ENCODE measurements around the gene IQCC.

The IQCC gene

DNA sequence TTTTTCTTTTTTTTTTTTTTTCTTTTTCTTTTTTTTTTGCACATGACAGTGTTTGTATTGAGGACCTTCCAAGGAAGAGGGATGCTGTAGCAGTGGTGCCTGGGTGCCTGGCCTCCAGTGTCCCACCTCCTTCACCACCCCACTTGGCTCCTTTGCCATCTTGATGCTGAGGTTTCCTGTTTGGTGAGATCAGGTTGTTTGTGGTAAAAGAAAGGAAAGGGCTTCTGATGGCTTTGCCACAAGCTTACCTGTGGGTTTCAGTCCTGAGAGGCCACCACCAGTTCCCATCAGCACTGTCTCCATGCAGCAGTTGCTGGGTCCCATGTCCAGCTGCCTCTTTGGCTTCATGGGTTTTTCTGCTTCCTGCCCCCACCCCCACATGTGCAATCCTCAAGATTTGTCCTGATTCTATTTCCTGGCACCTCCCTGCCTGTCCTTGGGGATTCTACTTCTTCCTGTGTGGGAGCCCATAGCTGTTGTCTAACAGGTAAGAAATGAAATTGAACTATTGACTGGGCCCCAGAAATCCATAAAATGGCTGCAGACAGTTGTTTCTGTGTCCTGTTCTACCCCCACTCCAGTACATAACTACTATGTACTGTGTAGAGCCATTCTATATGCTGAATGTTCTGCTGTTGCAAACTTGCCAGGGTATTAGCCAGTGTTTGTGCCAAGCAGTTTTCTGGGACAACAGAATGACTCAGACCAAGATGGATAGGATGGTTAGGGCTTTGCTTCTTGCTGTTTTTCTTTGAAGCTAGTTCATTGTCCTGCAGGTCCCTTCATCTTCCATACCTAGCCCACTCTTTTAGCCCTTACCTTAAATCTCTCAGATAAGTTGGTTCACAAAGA is 9.3 kb upstream of the IQCC start:
- DNase-seq (ENCODE audit: low spot score) = no peak

DNA sequence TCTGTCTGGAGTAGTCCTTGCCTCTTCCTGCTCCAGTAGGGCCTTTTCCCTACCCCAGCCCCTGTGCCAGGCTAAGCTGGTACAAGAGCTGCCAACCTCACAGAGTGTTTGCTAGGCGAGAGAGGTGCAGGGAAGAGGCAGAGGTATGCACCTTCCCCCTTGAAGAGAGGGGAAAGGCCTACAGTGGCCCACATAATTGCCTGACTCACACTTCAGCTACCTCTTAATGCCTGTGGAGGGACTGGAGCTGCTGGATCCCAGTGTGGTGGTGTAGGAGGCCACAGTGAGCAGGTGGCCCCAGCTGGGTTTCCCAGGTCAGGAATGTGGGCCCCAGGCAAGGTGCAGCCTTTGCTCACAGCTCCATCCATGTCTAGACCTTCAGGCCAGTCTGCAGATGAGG is 8.4 kb upstream of the IQCC start:
- DNase-seq (ENCODE audit: low spot score) = no peak

DNA sequence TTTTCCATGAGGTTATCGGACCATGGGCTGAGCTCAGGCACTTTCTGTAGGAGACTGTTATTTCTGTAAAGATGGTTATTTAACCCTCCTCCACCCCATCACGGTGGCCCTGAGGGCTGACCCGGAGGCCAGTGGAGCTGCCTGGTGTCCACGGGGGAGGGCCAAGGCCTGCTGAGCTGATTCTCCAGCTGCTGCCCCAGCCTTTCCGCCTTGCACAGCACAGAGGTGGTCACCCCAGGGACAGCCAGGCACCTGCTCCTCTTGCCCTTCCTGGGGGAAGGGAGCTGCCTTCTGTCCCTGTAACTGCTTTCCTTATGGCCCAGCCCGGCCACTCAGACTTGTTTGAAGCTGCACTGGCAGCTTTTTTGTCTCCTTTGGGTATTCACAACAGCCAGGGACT is 7.6 kb upstream of the IQCC start:
- no peak for DNase-seq (ENCODE audit: low spot score)

DNA sequence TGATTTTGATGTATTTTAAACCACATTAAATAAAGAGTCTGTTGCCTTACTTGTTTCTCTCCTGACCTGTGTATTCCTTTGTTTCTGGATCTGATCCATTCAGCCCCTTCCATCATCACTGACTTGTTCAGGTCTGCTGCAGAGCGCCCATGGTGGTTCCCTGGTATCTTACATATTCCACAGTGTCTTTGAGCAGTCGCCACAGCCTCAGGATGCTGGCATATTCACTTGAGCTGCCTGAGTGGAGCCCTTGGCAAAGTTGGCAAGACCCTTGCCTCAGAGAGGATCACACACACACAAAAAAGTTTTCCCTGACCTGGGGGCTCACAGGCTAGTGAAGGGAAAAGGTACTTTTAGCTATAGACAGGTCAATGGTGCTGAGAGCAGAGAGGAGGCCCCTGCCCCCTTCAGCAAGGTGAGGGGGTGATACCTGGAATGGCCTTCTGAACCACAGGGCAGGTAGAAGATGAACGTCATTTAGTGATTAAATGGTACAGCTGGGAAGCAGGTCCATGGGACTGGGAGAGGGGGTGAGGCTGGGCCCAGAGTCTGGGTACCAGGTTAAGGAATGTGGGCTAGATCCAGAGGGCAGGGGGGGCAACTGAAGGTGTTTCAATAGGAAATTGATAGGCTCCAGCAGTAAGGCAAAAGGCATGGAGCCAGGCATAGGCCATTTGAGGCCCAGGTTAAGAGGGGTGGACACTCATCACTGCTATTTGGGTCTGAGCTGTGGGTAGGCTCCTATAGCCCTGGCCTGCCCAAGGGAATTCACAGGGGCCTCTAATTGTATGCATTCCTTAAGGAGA is 7.0 kb upstream of the IQCC start:
- DNase-seq (ENCODE audit: low spot score) = no peak

DNA sequence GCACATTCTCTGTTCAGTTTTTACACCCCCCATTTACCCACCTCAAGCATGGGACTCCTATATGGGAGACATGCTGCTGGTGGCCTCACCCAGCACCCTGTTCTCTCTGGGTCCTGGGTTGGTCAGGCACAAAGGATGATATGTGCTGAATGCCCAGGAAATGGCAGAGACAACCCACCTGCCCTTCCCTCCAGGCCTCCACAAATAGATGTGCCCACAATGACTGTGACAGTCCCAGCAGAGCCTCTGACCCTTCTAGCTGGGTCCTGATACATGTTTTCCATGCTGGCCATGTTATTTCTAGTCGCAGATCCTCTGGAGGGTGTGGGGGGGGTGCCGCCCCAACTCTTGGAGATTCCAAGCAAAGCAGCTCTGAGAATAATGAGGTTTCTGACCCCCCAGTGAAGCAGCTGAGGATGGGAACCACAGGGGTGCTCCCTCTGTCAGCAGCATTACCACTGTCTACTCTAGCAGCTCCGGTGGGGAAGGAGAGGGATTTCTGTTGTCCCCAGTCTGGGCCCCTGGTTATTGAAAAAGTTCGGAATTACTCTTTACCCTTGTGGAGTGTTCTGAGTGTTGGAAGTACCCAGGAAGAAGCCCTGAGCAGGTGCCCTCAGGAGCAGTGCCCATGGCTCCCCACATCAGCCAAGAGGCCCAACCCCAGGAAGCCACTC is 6.3 kb upstream of the IQCC start:
- DNase-seq (ENCODE audit: low spot score) = no peak

DNA sequence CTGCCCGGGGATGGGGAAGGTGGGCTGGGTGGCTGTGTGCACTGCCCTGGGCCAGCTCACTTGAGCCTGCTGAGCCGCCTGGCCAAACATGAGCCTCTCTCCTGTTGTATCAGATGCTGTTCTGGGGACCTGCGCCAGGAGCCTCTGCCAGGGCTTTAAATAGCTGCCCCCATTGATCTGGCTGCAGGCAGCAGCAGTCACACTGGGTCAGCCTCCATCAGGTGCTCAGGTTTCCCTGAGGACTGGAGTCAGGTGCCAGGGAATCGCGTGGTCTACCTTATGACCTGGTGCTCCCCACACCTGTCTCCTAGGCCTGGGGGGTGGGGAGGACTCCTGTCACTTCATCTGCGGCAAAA is 5.8 kb upstream of the IQCC start:
- DNase-seq (ENCODE audit: low spot score) = no peak

DNA sequence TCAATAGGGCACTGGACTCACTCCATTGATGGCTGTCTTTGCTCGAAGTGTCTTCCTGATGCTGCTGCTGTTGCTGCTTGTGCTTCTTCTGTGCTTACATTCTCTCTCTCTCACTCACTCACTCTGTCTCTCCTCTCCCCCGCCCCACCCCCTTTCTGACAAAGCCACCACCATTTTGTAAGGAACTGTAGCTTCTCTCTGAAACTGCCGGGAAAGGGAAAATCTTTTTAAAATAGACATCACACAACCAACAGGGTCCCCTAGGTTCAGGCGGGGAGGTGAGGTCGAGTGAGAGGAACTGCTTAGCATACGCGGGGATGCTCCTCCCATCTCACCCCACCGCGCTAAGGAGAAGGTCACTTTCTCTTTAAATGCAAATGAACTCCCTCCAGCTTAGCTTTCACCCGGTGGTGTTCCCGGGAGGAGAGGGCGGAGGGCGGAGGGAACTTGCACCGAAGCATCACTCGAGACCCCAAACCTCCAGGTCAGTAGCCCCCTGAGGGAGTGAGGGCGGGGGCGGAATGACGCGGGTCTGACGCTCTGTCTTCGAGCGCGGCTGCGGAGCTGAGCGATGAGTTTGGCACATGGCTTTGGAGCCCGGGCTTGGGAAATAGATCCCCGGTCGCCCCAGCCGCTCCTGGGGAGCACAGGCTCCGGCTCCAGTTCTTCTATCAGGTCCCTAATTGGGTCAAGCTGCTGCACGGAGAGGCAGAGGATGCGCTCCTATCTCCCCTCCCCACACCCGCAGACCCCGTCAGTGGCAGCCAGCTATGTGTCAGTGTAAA is 5.1 kb upstream of the IQCC start, which contains the start of gene CCDC28B:
Gene CCDC28B (plus strand): TSS at position 370 of the 785 bp plus-strand sequence. CDS start 1,341 bp downstream, outside the sequence.
- peak; percentile 56 for DNase-seq (ENCODE audit: low spot score)

DNA sequence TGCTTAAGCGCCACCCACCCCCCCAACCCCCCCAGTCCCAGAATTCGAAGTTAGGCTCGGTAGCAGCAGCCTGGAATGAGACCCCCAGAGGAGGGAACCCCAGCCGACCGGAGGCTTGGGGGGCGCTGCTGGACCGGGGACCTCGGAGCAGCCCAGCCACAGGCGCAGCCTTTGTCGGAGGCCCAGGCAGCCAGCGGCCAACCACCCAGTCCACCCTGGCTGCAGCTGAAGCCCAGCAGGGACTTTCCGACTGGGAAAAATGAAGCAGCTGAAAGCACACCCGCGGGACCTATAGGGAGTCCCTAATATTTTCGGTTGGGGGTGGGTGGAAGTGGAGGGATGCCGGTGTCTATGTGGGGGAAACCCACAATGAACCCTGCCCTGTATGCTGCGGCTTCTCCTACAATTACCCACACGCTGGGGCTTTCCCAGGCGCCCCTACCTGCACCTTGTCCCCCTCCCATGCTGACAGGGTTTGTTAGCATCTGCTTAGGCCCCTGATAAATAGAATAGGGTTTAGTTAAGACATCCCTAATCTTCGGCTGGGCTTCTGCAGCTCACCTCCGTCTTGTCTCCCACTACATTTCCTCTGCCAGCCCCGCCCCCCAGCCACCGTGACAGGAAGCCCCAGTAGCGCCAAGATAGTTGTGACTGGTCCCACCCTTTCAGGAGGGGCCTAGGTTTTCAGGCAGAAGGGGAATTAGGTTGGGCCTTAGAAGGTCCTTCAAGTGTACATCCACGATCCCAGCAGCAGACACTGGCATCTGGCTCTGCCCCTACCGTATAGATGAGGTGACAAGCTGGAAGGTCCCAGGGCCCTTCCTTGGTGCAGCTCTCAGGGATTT is 4.2 kb upstream of the IQCC start:
- DNase-seq (ENCODE audit: low spot score) = peak; percentile 36

DNA sequence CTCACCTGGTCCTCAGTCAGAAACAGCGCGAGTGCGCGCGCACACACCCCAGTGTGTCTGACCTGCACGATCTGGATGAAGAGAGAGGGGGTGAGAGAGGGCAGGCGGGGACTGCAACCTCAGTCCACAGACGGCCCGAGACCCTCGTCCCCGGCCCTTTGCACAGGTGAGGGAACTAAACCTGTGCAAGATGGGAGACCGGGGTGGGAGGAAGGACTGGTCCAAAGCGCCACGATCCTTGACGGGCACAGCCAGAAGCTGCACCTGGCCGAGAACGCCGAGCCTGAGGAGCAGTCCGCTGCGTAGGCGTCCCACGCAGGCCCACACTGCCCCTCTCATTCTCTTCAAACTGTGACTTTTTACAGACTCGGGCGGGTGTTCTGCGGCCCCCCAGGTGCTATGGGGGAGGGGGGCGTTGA is 519 bp upstream of the IQCC start:
- no peak for DNase-seq (ENCODE audit: low spot score)

DNA sequence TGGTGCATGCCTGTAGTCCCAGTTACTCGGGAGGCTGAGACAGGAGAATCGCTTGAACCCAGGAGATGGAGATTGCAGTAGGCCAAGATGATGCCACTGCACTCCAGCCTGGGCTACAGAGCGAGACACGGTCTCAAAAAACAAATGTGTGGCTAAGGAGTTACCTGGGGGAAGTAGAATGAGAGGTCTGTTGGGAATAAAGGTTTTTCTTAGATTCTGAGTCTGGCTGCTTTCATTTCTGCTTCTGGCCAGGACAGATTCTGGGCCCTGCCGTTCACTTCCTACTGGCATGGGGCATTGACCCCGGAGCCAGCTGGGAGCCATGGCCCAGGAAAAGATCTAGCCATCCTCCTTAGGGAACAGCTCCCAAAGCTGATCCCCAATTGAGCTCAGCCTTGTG is 3.0 kb downstream of the IQCC start:
- DNase-seq (ENCODE audit: low spot score) = no peak

DNA sequence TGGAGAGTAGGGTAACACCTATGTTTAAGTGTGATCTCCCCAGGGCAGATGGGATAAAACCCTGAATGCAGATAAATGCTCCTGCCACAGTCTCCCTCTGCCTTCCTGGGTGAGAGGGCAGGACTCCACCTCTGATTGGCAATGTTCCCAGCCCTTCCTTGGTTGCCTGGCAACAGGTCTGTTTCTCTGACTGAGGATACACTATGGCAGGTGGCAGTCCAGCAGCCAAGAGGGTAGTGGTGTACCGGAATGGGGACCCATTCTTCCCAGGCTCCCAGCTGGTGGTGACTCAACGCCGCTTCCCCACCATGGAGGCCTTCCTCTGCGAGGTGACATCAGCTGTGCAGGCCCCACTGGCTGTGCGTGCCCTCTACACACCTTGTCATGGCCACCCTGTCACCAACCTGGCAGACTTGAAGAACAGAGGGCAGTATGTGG is 3.4 kb downstream of the IQCC start, which contains the start of gene DCDC2B:
Gene DCDC2B (plus strand): TSS at position 199 of the 438 bp plus-strand sequence. CDS start 5 bp downstream, at position 204.
- peak; percentile 64 for DNase-seq (ENCODE audit: low spot score)

DNA sequence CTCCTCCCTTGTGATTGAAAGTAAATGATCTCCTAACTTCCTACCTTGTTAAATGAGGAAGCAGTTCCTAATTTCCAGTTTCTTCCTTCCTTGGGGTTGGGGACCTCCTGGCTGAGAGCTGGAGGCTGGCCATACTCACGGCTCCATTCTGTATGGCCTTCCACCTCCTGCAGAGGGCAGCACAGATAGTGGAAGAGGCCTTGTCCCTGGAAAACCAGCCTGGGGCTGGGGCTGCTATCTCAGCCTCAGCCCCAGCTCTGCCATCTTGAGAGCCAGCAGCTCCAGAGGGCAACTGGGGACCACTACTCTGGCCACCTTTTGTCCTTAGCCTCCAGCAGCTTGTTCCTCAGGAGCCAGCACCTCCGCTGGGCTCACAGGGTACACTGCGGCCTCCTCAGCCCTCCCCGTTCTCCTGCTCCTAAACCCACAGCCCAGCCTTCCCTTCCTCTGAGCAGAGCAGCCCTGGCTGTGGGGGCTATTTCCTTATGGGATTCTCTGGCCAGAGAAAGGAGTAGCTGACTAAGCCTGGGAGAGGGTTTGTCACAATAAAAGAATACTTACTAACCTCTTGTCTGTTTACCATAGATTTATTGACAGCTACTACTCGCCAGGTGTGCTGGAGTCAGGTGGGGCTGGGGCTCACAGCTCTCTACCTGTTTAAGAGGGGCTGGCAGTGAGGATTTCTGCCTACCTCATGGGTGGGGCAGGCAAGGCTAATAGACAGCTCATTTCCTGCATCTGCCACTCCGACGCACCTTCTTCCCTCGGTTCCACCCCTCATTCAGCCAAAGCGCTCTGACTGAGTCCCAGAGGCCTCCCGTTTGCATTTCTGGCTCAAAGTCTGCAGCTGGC is 10.4 kb downstream of the IQCC start:
- peak; percentile 48 for DNase-seq (ENCODE audit: low spot score)

DNA sequence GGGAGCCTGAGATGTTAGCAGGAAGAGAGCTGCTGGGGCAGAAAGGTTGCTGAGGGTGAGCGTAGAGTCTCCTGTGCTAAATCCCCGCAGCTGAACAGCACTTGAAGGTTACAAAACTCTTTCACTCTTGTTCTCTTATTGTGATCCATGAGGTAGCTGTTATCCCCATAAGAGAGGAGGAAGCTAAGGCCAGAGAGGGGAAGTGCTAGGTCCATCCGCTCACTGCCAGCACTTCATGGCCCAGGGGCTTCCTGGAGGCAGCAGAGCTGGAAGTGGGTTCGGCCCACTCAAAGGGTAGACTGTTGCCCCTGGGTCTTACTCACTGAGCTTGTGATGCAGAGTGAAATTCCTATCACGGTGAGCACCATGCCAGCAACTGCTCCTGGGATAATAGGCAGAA is 11.1 kb downstream of the IQCC start:
- no peak for DNase-seq (ENCODE audit: low spot score)

DNA sequence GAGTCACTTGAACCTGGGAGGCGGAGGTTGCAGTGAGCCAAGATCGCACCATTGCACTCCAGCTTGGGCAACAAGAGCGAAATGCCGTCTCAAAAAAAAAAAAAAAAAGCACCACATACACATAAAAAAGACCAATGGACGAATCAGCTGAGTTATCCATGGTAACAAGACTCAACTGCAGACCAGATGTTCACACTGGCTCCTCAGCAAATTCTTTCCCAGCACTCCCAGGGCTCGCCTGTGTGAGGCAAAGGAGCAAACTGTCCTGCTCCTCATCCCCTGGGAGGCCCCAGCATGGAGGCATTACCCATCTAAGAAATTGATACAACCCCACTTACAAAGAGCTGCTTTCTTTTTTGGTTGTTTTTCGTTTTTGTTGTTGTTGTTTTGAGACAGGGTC is 13.6 kb downstream of the IQCC start:
- no peak for DNase-seq (ENCODE audit: low spot score)

DNA sequence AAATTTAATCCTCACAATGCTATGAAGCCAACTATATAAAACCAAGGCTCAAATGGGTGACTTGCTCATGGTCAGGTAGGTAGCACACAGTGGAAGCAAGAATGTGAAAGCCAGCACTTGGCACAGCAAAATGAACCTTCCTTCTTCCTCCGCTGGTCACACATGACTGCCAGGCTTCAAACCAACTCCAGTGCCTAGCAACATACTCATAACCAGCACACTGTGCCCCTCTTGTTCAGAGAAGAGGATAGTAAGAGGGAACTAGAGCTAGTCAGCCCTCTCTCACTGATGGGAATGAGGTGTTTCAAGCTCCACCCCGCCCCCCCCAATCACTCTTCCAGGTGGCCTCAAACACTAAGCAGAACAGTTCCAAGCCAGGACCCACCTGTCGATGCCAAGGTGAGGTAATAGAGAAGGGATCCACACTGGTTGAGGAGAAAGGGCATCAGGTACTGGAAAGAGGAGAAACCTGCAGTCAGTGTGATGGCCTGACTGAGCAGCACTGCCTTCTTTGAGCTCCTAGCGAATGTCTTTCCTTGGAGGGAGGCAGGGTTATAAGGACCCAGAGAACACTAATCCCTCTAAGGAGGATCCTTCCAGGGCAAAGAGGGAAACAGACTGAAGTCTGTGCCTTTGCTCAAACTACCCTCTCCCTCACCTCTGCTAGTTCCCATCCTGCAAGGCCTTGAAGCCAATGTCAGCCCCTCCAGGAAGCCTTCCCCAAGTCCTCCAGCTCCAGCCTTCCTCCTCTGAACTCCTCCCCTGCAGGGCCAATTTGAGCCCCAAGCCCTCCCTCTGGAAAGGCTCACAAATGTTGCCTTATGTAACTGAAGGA is 15.5 kb downstream of the IQCC start:
- no peak for DNase-seq (ENCODE audit: low spot score)

DNA sequence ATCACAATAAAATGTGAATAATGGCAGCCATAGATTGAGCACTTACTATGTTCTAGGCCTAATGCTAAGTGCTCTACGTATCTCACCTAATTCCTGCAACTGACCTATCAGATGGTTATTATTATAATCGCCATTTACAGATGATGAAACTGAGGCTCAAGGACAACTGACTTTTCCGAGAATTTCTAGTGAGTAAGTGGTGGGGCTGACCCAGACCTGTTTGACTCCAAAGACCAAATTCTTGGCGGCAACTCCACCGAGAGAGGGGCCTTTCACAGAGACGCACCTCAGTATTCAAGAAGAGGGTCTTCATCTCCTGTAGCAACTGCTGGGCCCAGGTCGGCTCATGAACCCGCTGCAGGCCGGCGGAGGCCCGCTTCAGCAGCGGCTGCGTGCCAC is 16.1 kb downstream of the IQCC start:
- DNase-seq (ENCODE audit: low spot score) = no peak

DNA sequence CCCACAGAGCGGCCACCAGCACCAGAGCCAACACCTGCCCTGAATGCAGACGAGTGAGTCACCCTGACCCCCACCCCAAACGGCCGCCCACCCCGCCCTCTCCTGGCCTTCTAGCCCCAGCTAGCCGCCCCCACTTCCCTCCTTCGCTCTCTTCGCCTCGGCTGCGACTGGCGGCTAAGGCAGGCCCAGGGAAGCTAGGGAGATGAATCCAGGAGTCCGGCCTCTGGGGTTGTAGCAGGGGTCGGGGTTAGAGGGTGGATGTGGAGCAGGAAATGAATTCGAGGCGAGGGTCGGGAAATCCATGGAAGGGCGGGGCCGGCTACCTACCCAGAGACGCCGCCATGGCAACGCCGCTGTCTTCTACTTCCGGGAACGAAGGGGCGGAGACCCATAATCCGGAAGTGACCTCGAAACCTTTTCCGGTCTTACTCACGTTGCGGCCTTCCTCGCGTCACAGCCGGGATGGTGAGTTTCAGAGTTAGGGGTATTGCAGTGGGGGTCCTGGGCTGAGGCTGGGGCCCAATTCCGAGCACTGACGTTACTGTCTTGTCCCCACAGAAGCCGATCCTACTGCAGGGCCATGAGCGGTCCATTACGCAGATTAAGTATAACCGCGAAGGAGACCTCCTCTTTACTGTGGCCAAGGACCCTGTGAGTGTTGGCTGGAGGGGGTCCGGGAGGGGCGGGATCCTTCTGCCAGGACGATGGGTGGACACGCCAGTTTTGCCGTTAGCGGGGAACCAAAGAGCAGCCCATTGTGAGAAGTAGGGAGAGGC is 16.7 kb downstream of the IQCC start, which contains the start of the genes EIF3I and TMEM234:
Gene EIF3I (plus strand): TSS at position 428 of the 776 bp plus-strand sequence. CDS start 35 bp downstream, at position 463.
Gene TMEM234 (minus strand): TSS at position 374 of the 776 bp plus-strand sequence. CDS start 31 bp downstream, at position 343.
- DNase-seq (ENCODE audit: low spot score) = peak; percentile 88

DNA sequence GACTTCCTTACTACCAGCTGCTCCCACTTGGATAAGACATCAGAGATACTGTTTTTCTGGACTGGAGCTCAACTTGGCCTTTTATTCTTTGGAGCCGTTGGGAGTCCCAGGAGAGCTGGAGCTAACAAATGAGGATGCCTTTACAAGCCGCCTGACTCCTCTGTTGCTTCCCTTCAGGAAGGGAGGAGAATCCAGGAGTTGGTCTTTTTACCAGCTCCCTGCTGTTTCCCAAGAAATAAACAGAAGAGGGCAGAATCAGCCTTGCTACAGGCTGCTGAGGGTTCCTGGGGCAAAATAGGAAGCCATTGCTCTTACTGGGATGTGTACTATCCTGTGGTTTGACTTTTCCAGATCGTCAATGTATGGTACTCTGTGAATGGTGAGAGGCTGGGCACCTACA is 18.2 kb downstream of the IQCC start:
- DNase-seq (ENCODE audit: low spot score) = no peak
